Ovary (tissue), 3 donors: Measurements from ENCODE around the gene TRPC1.

Experiments used
- CTCF ChIP-seq, 3 donors: fragments of 450-650 bp in 2 of 3; fragments of 200-600 bp in 1 of 3; IDR thresholded peaks; one replicate each; pipeline versions ENCODE4 v1.5.1 to v1.8.0; 2016 to 2022; ENCODE audit warnings: antibody characterized with exemption in 3 of 3, mild to moderate bottlenecking in 1 of 3
- EP300 ChIP-seq: sonication (generic); formaldehyde crosslinking; IDR thresholded peaks from one replicate; pipeline ENCODE4 v1.6.1; 2017; ENCODE audit warnings: antibody characterized with exemption
- POLR2A ChIP-seq: fragments of 450-650 bp; IDR thresholded peaks from one replicate; pipeline ENCODE4 v1.6.1; 2017; ENCODE audit warnings: antibody characterized with exemption, mild to moderate bottlenecking, moderate library complexity
- donor health status: DM: no; HTN: no; CAD: no.

GRCh38 chr3:142754494-142754893, 30.7 kb downstream of the TRPC1 start:
- TF ChIP-seq CTCF (IDR thresholded peaks at IDR 0.05) (no peak), EP300 (no peak), POLR2A (no peak)
